ENCODE results near the gene GABRR3. TPM values are rescaled to one million over a fixed set of nuclear protein-coding genes. Genes with fewer than 3 reads are reported as not detected.

Gene GABRR3
- total RNA-seq, 1 experiment from 2014 or later = not detected

DNA sequence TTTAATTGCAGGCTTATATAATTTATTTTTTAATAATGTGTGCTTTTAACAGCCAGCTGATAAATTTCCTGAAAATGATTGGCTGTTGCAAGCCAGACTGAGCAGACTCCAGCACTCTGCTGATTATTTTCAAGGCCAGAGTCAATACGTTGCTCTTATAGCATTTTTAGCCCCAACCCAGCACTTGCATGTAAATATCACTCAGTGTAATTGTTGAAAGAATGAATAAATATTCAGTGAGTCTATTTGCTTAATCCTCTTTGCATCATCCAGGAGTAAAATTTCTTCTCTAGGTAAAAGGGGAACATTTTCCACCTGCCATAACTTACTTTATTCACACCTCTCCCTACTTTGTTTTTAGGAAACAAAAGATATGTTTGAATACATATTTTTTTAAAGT, 2.9 kb downstream of the GABRR3 start:
- in situ Hi-C loops (cut with HindIII; ENCODE audit: low pct_unique_long_range_greater_than_20kb, low sequenced_read_pairs) = no loop called here

GRCh38 chr3:98029083-98029482, 6.0 kb downstream of the GABRR3 start:
- H3K9me3 ChIP-seq (ENCODE audit: control insufficient read depth, insufficient read depth, low read depth, low read length) = no peaks in the 10 kb centered on the region
- ChIA-PET CTCF (no interaction called here), POLR2A (no interaction called here)
- no peak overlapping the region for H3K4me3 ChIP-seq (ENCODE audit: low read depth in 2 of 2, low read length in 2 of 2)
- H3K36me3 ChIP-seq (ENCODE audit: control insufficient read depth, insufficient read depth, low read length) = no peaks in the 10 kb centered on the region
- ATAC-seq (no peak), DNase-seq (ENCODE audit: low read depth, low spot score) (no peak)
- H3K27me3 ChIP-seq (ENCODE audit: control insufficient read depth, insufficient read depth, low read length) = peaks cover 8% of the 10 kb centered on the region
- TF ChIP-seq SIN3A (IDR thresholded peaks at IDR 0.05; ENCODE audit: borderline replicate concordance, insufficient read depth, low read depth, low read length) = no peak
- no peak for TF ChIP-seq CTCF (IDR thresholded peaks at IDR 0.05)
- no peak for TF ChIP-seq TCF7L2 (IDR thresholded peaks at IDR 0.05; ENCODE audit: low read depth, low read length)
- TF ChIP-seq POLR2AphosphoS5 (IDR thresholded peaks at IDR 0.05; ENCODE audit: low read depth, low read length) = no peak
- TF ChIP-seq, protein P1, sequence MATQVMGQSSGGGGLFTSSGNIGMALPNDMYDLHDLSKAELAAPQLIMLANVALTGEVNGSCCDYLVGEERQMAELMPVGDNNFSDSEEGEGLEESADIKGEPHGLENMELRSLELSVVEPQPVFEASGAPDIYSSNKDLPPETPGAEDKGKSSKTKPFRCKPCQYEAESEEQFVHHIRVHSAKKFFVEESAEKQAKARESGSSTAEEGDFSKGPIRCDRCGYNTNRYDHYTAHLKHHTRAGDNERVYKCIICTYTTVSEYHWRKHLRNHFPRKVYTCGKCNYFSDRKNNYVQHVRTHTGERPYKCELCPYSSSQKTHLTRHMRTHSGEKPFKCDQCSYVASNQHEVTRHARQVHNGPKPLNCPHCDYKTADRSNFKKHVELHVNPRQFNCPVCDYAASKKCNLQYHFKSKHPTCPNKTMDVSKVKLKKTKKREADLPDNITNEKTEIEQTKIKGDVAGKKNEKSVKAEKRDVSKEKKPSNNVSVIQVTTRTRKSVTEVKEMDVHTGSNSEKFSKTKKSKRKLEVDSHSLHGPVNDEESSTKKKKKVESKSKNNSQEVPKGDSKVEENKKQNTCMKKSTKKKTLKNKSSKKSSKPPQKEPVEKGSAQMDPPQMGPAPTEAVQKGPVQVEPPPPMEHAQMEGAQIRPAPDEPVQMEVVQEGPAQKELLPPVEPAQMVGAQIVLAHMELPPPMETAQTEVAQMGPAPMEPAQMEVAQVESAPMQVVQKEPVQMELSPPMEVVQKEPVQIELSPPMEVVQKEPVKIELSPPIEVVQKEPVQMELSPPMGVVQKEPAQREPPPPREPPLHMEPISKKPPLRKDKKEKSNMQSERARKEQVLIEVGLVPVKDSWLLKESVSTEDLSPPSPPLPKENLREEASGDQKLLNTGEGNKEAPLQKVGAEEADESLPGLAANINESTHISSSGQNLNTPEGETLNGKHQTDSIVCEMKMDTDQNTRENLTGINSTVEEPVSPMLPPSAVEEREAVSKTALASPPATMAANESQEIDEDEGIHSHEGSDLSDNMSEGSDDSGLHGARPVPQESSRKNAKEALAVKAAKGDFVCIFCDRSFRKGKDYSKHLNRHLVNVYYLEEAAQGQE (IDR thresholded peaks at IDR 0.05; ENCODE audit: insufficient read depth in 1 of 2, low read depth in 2 of 2, low read length in 1 of 2) = no peak
- H3K27ac ChIP-seq (ENCODE audit: low read length) = no peak overlapping the region
- H3K4me1 ChIP-seq (ENCODE audit: control insufficient read depth, insufficient read depth, low read length) = 0 out of 2 replicates have a peak, but pooled peaks cover 4% of the 10 kb centered on the region
- BruUV-seq (replicated peaks) = no TSS peak
- in situ Hi-C loops (cut with HindIII; ENCODE audit: low pct_unique_long_range_greater_than_20kb, low sequenced_read_pairs) (no loop called here), intact Hi-C loops (cut with micrococcal nuclease; ENCODE audit: unreplicated experiment) (no loop called here)

More for the DNA sequence above, 2.9 kb downstream of the GABRR3 start:
- ChIA-PET POLR2A (no interaction called here), CTCF (no interaction called here)
- intact Hi-C loops (cut with micrococcal nuclease; ENCODE audit: unreplicated experiment) = no loop called here
- no peak overlapping the region for H3K27ac ChIP-seq (ENCODE audit: low read length)
- H3K4me3 ChIP-seq (ENCODE audit: low read depth in 2 of 2, low read length in 2 of 2) = no peak overlapping the region
- ATAC-seq (no peak), DNase-seq (ENCODE audit: low read depth, low spot score) (no peak)
- BruUV-seq (replicated peaks) = no TSS peak
- TF ChIP-seq SIN3A (IDR thresholded peaks at IDR 0.05; ENCODE audit: borderline replicate concordance, insufficient read depth, low read depth, low read length) (no peak), CTCF (IDR thresholded peaks at IDR 0.05) (no peak), TCF7L2 (IDR thresholded peaks at IDR 0.05; ENCODE audit: low read depth, low read length) (no peak), POLR2AphosphoS5 (IDR thresholded peaks at IDR 0.05; ENCODE audit: low read depth, low read length) (no peak)
- TF ChIP-seq, protein P1 (IDR thresholded peaks at IDR 0.05; ENCODE audit: insufficient read depth in 1 of 2, low read depth in 2 of 2, low read length in 1 of 2) = no peak
- peaks cover 28% of the 10 kb centered on the region for H3K27me3 ChIP-seq (ENCODE audit: control insufficient read depth, insufficient read depth, low read length)
- H3K36me3 ChIP-seq (ENCODE audit: control insufficient read depth, insufficient read depth, low read length) = no peaks in the 10 kb centered on the region
- no peaks in the 10 kb centered on the region for H3K4me1 ChIP-seq (ENCODE audit: control insufficient read depth, insufficient read depth, low read length)
- no peaks in the 10 kb centered on the region for H3K9me3 ChIP-seq (ENCODE audit: control insufficient read depth, insufficient read depth, low read depth, low read length)

Data from Panc1 (cell line).